Activated CD8-positive, alpha-beta memory T cell treated with anti-CD3 and anti-CD28 coated beads, Interleukin-2, amount 50 U/mL, for 24 hours (primary cell): ENCODE measurements around the gene GIGYF1.
"Not testable (repeated sequence)": the region's sequence is repeated elsewhere in the genome, so short reads cannot be mapped to it uniquely, and the experiment has no call there.

ENCODE experiments used
- DNase-seq: peaks from one replicate; pipeline ENCODE4 v3.0.0-alpha.2; 2020; ENCODE audit errors: extremely low read depth

GIGYF1 gene

GRCh38 chr7:100710452-100710851, 16.4 kb upstream of the GIGYF1 start:
- no peak for DNase-seq

- DNase-seq: no peak
Observed at GRCh38 chr7:100708395-100708794, 14.3 kb upstream of the GIGYF1 start.

- no peak for DNase-seq
Observed at GRCh38 chr7:100706672-100707311, 12.7 kb upstream of the GIGYF1 start.

GRCh38 chr7:100705753-100706671, 12.0 kb upstream of the GIGYF1 start, which contains the start of gene POP7:
Gene POP7 (plus strand): TSS chr7:100706121. CDS start chr7:100706831, 710 bp downstream.
- peak; percentile 97 for DNase-seq

GRCh38 chr7:100705320-100705752, 11.3 kb upstream of the GIGYF1 start:
- DNase-seq: peak; percentile 51

- DNase-seq: not testable (repeated sequence)
Observed at GRCh38 chr7:100701089-100701488, 7.0 kb upstream of the GIGYF1 start.

- no peak for DNase-seq
Observed at GRCh38 chr7:100699018-100699417, 5.0 kb upstream of the GIGYF1 start.

GRCh38 chr7:100696123-100696521, 2.1 kb upstream of the GIGYF1 start:
- no peak for DNase-seq

GRCh38 chr7:100693312-100694097, 545 bp downstream of the GIGYF1 start:
- no peak for DNase-seq

GRCh38 chr7:100692578-100692961, 1.5 kb downstream of the GIGYF1 start:
- DNase-seq: no peak

GRCh38 chr7:100691676-100692577, 2.1 kb downstream of the GIGYF1 start:
- DNase-seq: peak; percentile 58

- DNase-seq: no peak
Observed at GRCh38 chr7:100689230-100690135, 4.6 kb downstream of the GIGYF1 start.

GRCh38 chr7:100688326-100688860, 5.7 kb downstream of the GIGYF1 start:
- DNase-seq: no peak

- no peak for DNase-seq
Observed at GRCh38 chr7:100687751-100688300, 6.2 kb downstream of the GIGYF1 start.

- DNase-seq: no peak
Observed at GRCh38 chr7:100687261-100687660, 6.8 kb downstream of the GIGYF1 start.

GRCh38 chr7:100686822-100687211, 7.2 kb downstream of the GIGYF1 start:
- no peak for DNase-seq

- no peak for DNase-seq
Observed at GRCh38 chr7:100686201-100686821, 7.7 kb downstream of the GIGYF1 start.

- no peak for DNase-seq
Observed at GRCh38 chr7:100685631-100686145, 8.4 kb downstream of the GIGYF1 start.
